OCI-LY3 (cell line): ENCODE data around the gene RFC1.

ENCODE experiments used
- H2AFZ ChIP-seq: fragments of 200-600, 300-600 bp; shearing (Covaris generic); 2 replicates; pipeline ENCODE4 v1.6.0; 2014; ENCODE audit warnings: antibody characterized with exemption, low read depth, low read length
- H3K27ac ChIP-seq: fragments of 200-600, 300-600 bp; sonication (generic); 2 replicates; pipeline ENCODE4 v1.5.1; 2014; ENCODE audit warnings: mild to moderate bottlenecking, low read length, moderate library complexity, mixed read lengths
- H3K27me3 ChIP-seq: fragments of 200-600, 300-600 bp; sonication (generic); 2 replicates; pipeline ENCODE4 v1.6.1; 2014; ENCODE audit warnings: low read depth, low read length, mixed read lengths
- H3K36me3 ChIP-seq: fragments of 200-600, 300-600 bp; sonication (generic); replicated peaks from 2 replicates; pipeline ENCODE3; 2014; ENCODE audit warnings: low read depth, low read length, mixed read lengths
- H3K4me1 ChIP-seq: fragments of 300-600, 200-600 bp; sonication (generic); 2 replicates; pipeline ENCODE4 v1.6.1; 2014; ENCODE audit warnings: low read length, mixed read lengths
- H3K4me2 ChIP-seq: fragments of 200-600, 300-600 bp; sonication (generic); 2 replicates; pipeline ENCODE4 v1.6.1; 2014; ENCODE audit warnings: low read length, mixed read lengths
- H3K4me3 ChIP-seq: fragments of 300-600, 200-600 bp; sonication (generic); 2 replicates; pipeline ENCODE4 v1.5.1; 2014; ENCODE audit warnings: antibody characterized with exemption, mild to moderate bottlenecking, low read length, moderate library complexity
- H3K79me2 ChIP-seq: fragments of 300-600, 200-600 bp; shearing (Covaris generic); 2 replicates; pipeline ENCODE4 v1.6.1; 2014; ENCODE audit warnings: mild to moderate bottlenecking, low read length, mixed read lengths
- H3K9ac ChIP-seq: fragments of 300-600, 200-600 bp; shearing (Covaris generic); 2 replicates; pipeline ENCODE4 v1.6.0; 2014; ENCODE audit warnings: mild to moderate bottlenecking, low read length, moderate library complexity
- H3K9me3 ChIP-seq: fragments of 200-600, 300-600 bp; shearing (Covaris generic); 2 replicates; pipeline ENCODE4 v1.6.1; 2014; ENCODE audit warnings: low read length, mixed read lengths; ENCODE audit not compliant: insufficient read depth
- H4K20me1 ChIP-seq: fragments of 200-600, 300-600 bp; sonication (generic); 2 replicates; pipeline ENCODE4 v1.6.1; 2016; ENCODE audit warnings: low read length, mixed read lengths; ENCODE audit not compliant: insufficient read depth
- EZH2phosphoT487 ChIP-seq: fragments of 200-600 bp; shearing (Covaris generic); IDR thresholded peaks from 2 replicates; pipeline ENCODE4 v1.6.1; 2018; ENCODE audit warnings: antibody characterized with exemption, mixed run types, low read depth
- TF ChIP-seq, protein P1 (sequence below): fragments of 200-600, 300-600 bp; sonication (generic); IDR thresholded peaks from 2 replicates; pipeline ENCODE4 v1.5.1; 2014; ENCODE audit warnings: antibody characterized with exemption, low read length, low read depth

RFC1 gene

DNA sequence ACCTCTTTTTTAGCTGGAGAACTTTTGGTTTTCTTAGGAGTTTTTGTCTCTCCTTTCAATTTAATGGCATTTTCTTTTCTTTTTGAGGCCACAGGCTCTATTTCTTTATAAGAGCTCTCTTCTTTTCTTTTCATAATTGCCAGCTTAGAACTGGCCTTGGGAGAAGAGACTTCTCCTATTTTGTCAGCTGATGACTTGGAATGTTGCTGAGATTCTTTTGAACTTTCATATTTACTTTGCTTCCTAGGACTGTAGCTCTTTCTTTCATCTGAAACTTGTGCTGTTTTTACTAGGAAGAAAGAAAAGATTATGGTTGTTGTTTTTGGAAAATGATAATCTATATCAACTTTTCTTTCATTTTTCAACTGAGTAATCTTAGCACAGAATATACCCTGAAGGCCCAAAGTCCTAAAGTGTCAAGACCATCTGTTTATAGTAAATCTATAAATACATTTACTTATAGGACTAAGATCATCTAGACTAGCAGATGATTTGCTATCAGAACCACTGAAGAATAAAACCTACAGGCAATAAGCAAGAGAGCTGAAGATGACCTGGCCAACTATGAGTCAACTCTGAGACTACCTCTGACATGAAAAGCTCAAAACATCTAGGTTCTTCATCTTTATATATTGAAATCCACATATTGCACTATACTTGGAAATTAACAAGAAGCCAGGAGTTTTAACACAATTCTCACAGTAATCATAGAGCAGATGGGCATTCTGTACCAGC lies 45.6 kb downstream of the RFC1 start:
- H3K36me3 ChIP-seq, result peaks cover 30% of the 10 kb centered on the region
- H3K27me3 ChIP-seq, result no peaks in the 10 kb centered on the region
- no peaks in the 10 kb centered on the region for H3K79me2 ChIP-seq
- no peaks in the 10 kb centered on the region for H3K9me3 ChIP-seq
- H3K4me1 ChIP-seq, result no peaks in the 10 kb centered on the region
- no peak overlapping the region for H3K9ac ChIP-seq
- no peak overlapping the region for H3K27ac ChIP-seq
- no peak overlapping the region for H3K4me2 ChIP-seq
- no peak overlapping the region for H2AFZ ChIP-seq
- TF ChIP-seq EZH2phosphoT487, result no peak
- TF ChIP-seq, protein P1, sequence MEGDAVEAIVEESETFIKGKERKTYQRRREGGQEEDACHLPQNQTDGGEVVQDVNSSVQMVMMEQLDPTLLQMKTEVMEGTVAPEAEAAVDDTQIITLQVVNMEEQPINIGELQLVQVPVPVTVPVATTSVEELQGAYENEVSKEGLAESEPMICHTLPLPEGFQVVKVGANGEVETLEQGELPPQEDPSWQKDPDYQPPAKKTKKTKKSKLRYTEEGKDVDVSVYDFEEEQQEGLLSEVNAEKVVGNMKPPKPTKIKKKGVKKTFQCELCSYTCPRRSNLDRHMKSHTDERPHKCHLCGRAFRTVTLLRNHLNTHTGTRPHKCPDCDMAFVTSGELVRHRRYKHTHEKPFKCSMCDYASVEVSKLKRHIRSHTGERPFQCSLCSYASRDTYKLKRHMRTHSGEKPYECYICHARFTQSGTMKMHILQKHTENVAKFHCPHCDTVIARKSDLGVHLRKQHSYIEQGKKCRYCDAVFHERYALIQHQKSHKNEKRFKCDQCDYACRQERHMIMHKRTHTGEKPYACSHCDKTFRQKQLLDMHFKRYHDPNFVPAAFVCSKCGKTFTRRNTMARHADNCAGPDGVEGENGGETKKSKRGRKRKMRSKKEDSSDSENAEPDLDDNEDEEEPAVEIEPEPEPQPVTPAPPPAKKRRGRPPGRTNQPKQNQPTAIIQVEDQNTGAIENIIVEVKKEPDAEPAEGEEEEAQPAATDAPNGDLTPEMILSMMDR, result no peak
- H3K4me3 ChIP-seq, result no peak overlapping the region
- peaks cover 3% of the 10 kb centered on the region; the same call in 1 of the 2 replicates for H4K20me1 ChIP-seq

DNA sequence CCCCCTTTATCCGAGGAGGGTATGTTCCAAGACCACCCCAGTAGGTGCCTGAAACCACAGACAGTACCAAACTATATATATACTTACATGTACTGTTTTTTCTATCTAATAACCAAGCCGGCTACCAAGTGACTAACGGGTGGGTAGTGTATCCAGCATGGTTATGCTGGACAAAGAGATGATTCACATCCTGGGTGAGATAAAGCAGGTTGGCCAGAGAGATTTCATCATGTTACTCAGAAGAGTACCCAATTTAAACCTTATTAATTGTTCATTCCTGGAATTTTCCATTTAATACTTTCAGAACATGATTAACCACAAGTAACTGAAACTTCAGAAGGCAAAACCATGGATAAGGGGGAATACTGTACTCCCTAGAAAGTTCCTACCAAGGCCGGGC lies 46.5 kb downstream of the RFC1 start:
- TF ChIP-seq, protein P1, result no peak
- no peak for TF ChIP-seq EZH2phosphoT487
- H3K36me3 ChIP-seq, result peaks cover 31% of the 10 kb centered on the region
- no peaks in the 10 kb centered on the region for H3K9me3 ChIP-seq
- H3K4me3 ChIP-seq, result no peak overlapping the region
- peaks cover 3% of the 10 kb centered on the region; the same call in 1 of the 2 replicates for H4K20me1 ChIP-seq
- no peak overlapping the region for H3K9ac ChIP-seq
- no peaks in the 10 kb centered on the region for H3K4me1 ChIP-seq
- no peaks in the 10 kb centered on the region for H3K79me2 ChIP-seq
- H3K27me3 ChIP-seq, result no peaks in the 10 kb centered on the region
- no peak overlapping the region for H3K4me2 ChIP-seq
- H3K27ac ChIP-seq, result no peak overlapping the region
- no peak overlapping the region for H2AFZ ChIP-seq

DNA sequence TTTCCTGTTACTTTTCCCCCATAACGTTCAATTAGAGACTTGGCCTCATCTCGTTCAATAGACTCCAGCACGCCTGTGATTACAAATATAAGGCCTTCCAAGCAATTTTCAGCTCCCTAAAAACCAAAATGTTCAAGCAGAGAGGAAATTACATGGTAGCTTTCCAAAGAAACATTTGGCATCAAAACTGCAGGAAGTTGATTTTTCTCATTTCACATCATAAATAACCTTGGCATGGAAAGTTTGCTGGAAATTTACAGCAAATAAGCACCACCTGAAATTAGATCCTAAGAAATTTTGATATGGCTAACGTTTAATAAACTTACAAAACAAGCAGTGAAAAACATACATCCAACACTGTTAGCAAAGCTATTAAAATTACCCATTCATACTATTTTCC lies 53.3 kb downstream of the RFC1 start:
- peaks cover 47% of the 10 kb centered on the region for H3K36me3 ChIP-seq
- no peak overlapping the region for H3K4me3 ChIP-seq
- H3K9ac ChIP-seq, result no peak overlapping the region
- no peaks in the 10 kb centered on the region for H3K4me1 ChIP-seq
- no peaks in the 10 kb centered on the region for H3K27me3 ChIP-seq
- no peak overlapping the region for H3K27ac ChIP-seq
- H3K79me2 ChIP-seq, result no peaks in the 10 kb centered on the region
- no peaks in the 10 kb centered on the region for H3K9me3 ChIP-seq
- TF ChIP-seq, protein P1, result no peak
- no peak for TF ChIP-seq EZH2phosphoT487
- H4K20me1 ChIP-seq, result no peaks in the 10 kb centered on the region
- H3K4me2 ChIP-seq, result no peak overlapping the region
- H2AFZ ChIP-seq, result no peak overlapping the region

DNA sequence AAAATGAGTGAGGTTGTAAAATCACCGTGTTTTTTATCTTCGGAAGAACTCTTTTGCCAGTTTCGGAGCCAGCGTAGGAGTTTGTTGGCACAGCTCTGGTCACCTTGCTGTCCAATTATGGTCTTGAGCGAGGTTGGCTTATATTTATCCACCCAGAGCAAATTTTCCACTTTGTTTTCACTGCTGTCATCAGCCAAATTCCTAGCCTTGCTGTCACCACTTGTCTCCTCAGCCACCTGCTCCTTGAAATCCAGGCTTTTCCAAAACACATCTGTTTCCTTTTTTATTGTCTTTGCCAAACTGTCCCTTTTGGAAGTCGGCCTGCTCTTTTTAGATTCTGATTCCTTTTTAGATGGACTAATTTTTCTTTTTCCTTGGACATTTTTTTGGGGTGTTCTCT lies 57.6 kb downstream of the RFC1 start:
- Histone ChIP-seq H3K9me3 (no peaks in the 10 kb centered on the region), H3K4me3 (no peak overlapping the region), H2AFZ (no peak overlapping the region), H3K36me3 (peaks cover 52% of the 10 kb centered on the region), H3K4me2 (no peak overlapping the region), H3K27ac (no peak overlapping the region), H3K9ac (no peak overlapping the region), H3K27me3 (no peaks in the 10 kb centered on the region), H3K4me1 (no peaks in the 10 kb centered on the region), H4K20me1 (no peaks in the 10 kb centered on the region), H3K79me2 (no peaks in the 10 kb centered on the region)
- TF ChIP-seq, protein P1, result no peak
- no peak for TF ChIP-seq EZH2phosphoT487
